ENCODE data around the gene TRAK1.
"Not testable (repeated sequence)": the region's sequence is repeated elsewhere in the genome, so short reads cannot be mapped to it uniquely, and the experiment has no call there.

The TRAK1 gene

GRCh38 chr3:42090973-42091731, at the start of gene TRAK1:
Gene TRAK1 (plus strand): TSS chr3:42091357. CDS start chr3:42091470, 113 bp downstream.
- no peak for DNase-seq

- no peak for DNase-seq
Measured at GRCh38 chr3:42042747-42043098, 48.4 kb upstream of the TRAK1 start.

GRCh38 chr3:42043099-42043813, 47.9 kb upstream of the TRAK1 start:
- DNase-seq = peak; percentile 51

- no peak for DNase-seq
Measured at GRCh38 chr3:42045708-42046243, 45.4 kb upstream of the TRAK1 start.

GRCh38 chr3:42048526-42048925, 42.6 kb upstream of the TRAK1 start:
- not testable (repeated sequence) for DNase-seq

GRCh38 chr3:42050126-42050525, 41.0 kb upstream of the TRAK1 start:
- no peak for DNase-seq

- no peak for DNase-seq
Measured at GRCh38 chr3:42051384-42052131, 39.6 kb upstream of the TRAK1 start.

- no peak for DNase-seq
Measured at GRCh38 chr3:42052132-42052483, 39.0 kb upstream of the TRAK1 start.

- DNase-seq = no peak
Measured at GRCh38 chr3:42052484-42053351, 38.4 kb upstream of the TRAK1 start.

GRCh38 chr3:42053476-42053875, 37.7 kb upstream of the TRAK1 start:
- DNase-seq = no peak

GRCh38 chr3:42055291-42055690, 35.9 kb upstream of the TRAK1 start:
- DNase-seq = no peak

GRCh38 chr3:42056840-42057239, 34.3 kb upstream of the TRAK1 start:
- DNase-seq = no peak

GRCh38 chr3:42057561-42058211, 33.5 kb upstream of the TRAK1 start:
- DNase-seq = no peak

GRCh38 chr3:42061025-42061712, 30.0 kb upstream of the TRAK1 start:
- no peak for DNase-seq

- DNase-seq = no peak
Measured at GRCh38 chr3:42061713-42062380, 29.3 kb upstream of the TRAK1 start.

- no peak for DNase-seq
Measured at GRCh38 chr3:42062464-42062863, 28.7 kb upstream of the TRAK1 start.

GRCh38 chr3:42063888-42064287, 27.3 kb upstream of the TRAK1 start:
- no peak for DNase-seq

- DNase-seq = no peak
Measured at GRCh38 chr3:42066516-42067181, 24.5 kb upstream of the TRAK1 start.

GRCh38 chr3:42067326-42067725, 23.8 kb upstream of the TRAK1 start:
- no peak for DNase-seq

All from NCI-H510A (cell line).